Measurements from ENCODE around the gene RCC1.
"Not testable (repeated sequence)": the region's sequence is repeated elsewhere in the genome, so short reads cannot be mapped to it uniquely, and the experiment has no call there.

RCC1 gene

GRCh38 chr1:28510970-28511440 is 5.2 kb downstream of the RCC1 start:
- DNase-seq (ENCODE audit: extremely low read depth in 1 of 2, low read depth in 1 of 2) = no peak

GRCh38 chr1:28512058-28512611 is 6.3 kb downstream of the RCC1 start:
- DNase-seq (ENCODE audit: extremely low read depth in 1 of 2, low read depth in 1 of 2) = no peak

- DNase-seq (ENCODE audit: extremely low read depth in 1 of 2, low read depth in 1 of 2) = not testable (repeated sequence)
Measured at GRCh38 chr1:28514445-28514933, 8.6 kb downstream of the RCC1 start.

GRCh38 chr1:28516518-28516956 is 10.7 kb downstream of the RCC1 start:
- no peak for DNase-seq (ENCODE audit: extremely low read depth in 1 of 2, low read depth in 1 of 2)

- DNase-seq (ENCODE audit: extremely low read depth in 1 of 2, low read depth in 1 of 2) = no peak
Measured at GRCh38 chr1:28517649-28517999, 11.8 kb downstream of the RCC1 start.

- DNase-seq (ENCODE audit: extremely low read depth in 1 of 2, low read depth in 1 of 2) = peak; percentile 65 to 79
Measured at GRCh38 chr1:28518000-28518744, 12.3 kb downstream of the RCC1 start.

GRCh38 chr1:28518745-28519341 is 13.0 kb downstream of the RCC1 start:
- DNase-seq (ENCODE audit: extremely low read depth in 1 of 2, low read depth in 1 of 2) = no peak

GRCh38 chr1:28519946-28520725 is 14.3 kb downstream of the RCC1 start:
- DNase-seq (ENCODE audit: extremely low read depth in 1 of 2, low read depth in 1 of 2) = no peak

GRCh38 chr1:28520796-28521195 is 15.0 kb downstream of the RCC1 start:
- not testable (repeated sequence) for DNase-seq (ENCODE audit: extremely low read depth in 1 of 2, low read depth in 1 of 2)

- DNase-seq (ENCODE audit: extremely low read depth in 1 of 2, low read depth in 1 of 2) = no peak
Measured at GRCh38 chr1:28521502-28522164, 15.8 kb downstream of the RCC1 start.

GRCh38 chr1:28522537-28522936 is 16.7 kb downstream of the RCC1 start:
- DNase-seq (ENCODE audit: extremely low read depth in 1 of 2, low read depth in 1 of 2) = not testable (repeated sequence)

GRCh38 chr1:28525002-28525642 is 19.3 kb downstream of the RCC1 start:
- not testable (repeated sequence) for DNase-seq (ENCODE audit: extremely low read depth in 1 of 2, low read depth in 1 of 2)

- DNase-seq (ENCODE audit: extremely low read depth in 1 of 2, low read depth in 1 of 2) = no peak
Measured at GRCh38 chr1:28526886-28527285, 21.0 kb downstream of the RCC1 start.

GRCh38 chr1:28530456-28530855 is 24.6 kb downstream of the RCC1 start:
- DNase-seq (ENCODE audit: extremely low read depth in 1 of 2, low read depth in 1 of 2) = no peak

GRCh38 chr1:28534671-28535070 is 28.8 kb downstream of the RCC1 start:
- no peak for DNase-seq (ENCODE audit: extremely low read depth in 1 of 2, low read depth in 1 of 2)

- no peak for DNase-seq (ENCODE audit: extremely low read depth in 1 of 2, low read depth in 1 of 2)
Measured at GRCh38 chr1:28535180-28535579, 29.3 kb downstream of the RCC1 start.

- no peak for DNase-seq (ENCODE audit: extremely low read depth in 1 of 2, low read depth in 1 of 2)
Measured at GRCh38 chr1:28537457-28538199, 31.8 kb downstream of the RCC1 start.

GRCh38 chr1:28538286-28538685 is 32.4 kb downstream of the RCC1 start:
- DNase-seq (ENCODE audit: extremely low read depth in 1 of 2, low read depth in 1 of 2) = no peak

GRCh38 chr1:28540651-28541050 is 34.8 kb downstream of the RCC1 start:
- DNase-seq (ENCODE audit: extremely low read depth in 1 of 2, low read depth in 1 of 2) = no peak
